T-cell (primary cell): ENCODE measurements around the gene ZNF514. TPM values are rescaled to one million over a fixed set of nuclear protein-coding genes. Genes with fewer than 3 reads are reported as not detected.

Experiments
- ATAC-seq, 4 experiments: fragments of 200-7000 bp in 3 of 4; fragments of 150-1000 bp in 1 of 4; cut with Tn5 transposase; replicated peaks in 1 of 4; 1 replicate in 3 of 4; 2 replicates in 1 of 4; pipeline ENCODE4 v1.10.0; 2021; ENCODE audit warnings: moderate library complexity in 3 of 4, mild to moderate bottlenecking in 2 of 4, moderate number of reproducible peaks in 1 of 4
- CTCF ChIA-PET, 2 donors: fragments of 300-600 bp; sonication (Branson Sonifier 250); formaldehyde crosslinking; loops; one replicate each; lab custom pipeline; 2022; ENCODE audit warnings: antibody characterized with exemption in 2 of 2; lab: Charles Lee
- POLR2A ChIA-PET, 2 donors: fragments of 300-600 bp; sonication (Branson Sonifier 250); formaldehyde crosslinking; loops; one replicate each; lab custom pipeline; 2022; ENCODE audit warnings: antibody characterized with exemption in 2 of 2; lab: Charles Lee
- DNase-seq, 35 experiments: peaks; one replicate each; pipeline versions ENCODE4 v3.0.0 to v3.0.0-alpha.2; 2013 to 2023
- H3K27ac ChIP-seq: one replicate; pipeline ENCODE4 v1.5.1; 2013; ENCODE audit warnings: low read length
- H3K27me3 ChIP-seq, 2 experiments: replicated peaks in 1 of 2; 1 replicate in 1 of 2; 2 replicates in 1 of 2; pipeline versions ENCODE4 v1.6.1 to v1.7.0; 2013; ENCODE audit warnings: low read length in 1 of 2, mixed read lengths in 1 of 2; ENCODE audit not compliant: control insufficient read depth in 2 of 2, insufficient read depth in 2 of 2; ENCODE audit errors: extremely low read depth in 1 of 2
- H3K36me3 ChIP-seq, 2 donors: 1 replicate in 1 of 2; 2 replicates in 1 of 2; pipeline versions ENCODE4 v1.6.1 to v1.7.0; 2013; ENCODE audit warnings: low read length in 1 of 2; ENCODE audit not compliant: control insufficient read depth in 2 of 2, insufficient read depth in 1 of 2; ENCODE audit errors: extremely low read depth in 1 of 2
- H3K4me1 ChIP-seq, 2 experiments: 1 replicate in 1 of 2; 2 replicates in 1 of 2; pipeline versions ENCODE4 v1.6.1 to v1.7.0; 2013; ENCODE audit warnings: low read length in 2 of 2, mixed read lengths in 1 of 2; ENCODE audit not compliant: insufficient read depth in 2 of 2, control insufficient read depth in 1 of 2; ENCODE audit errors: extremely low read depth in 1 of 2
- H3K4me3 ChIP-seq, 2 donors: 1 replicate in 1 of 2; 2 replicates in 1 of 2; pipeline versions ENCODE4 v1.5.1 to v1.7.0; 2013; ENCODE audit warnings: mild to moderate bottlenecking in 2 of 2, low read length in 1 of 2, moderate library complexity in 1 of 2; ENCODE audit not compliant: control insufficient read depth in 1 of 2; ENCODE audit errors: extremely low read depth in 1 of 2
- H3K9me3 ChIP-seq: 2 replicates; pipeline ENCODE4 v1.7.0; 2013
- H3K27ac Mint-ChIP-seq, 2 donors: one replicate each; pipeline ENCODE4 v1.8.0; 2020 to 2021; ENCODE audit warnings: mild to moderate bottlenecking in 2 of 2, mixed read lengths in 2 of 2
- H3K27me3 Mint-ChIP-seq, 2 donors: one replicate each; pipeline ENCODE4 v1.8.0; 2021 to 2022; ENCODE audit warnings: mixed read lengths in 2 of 2
- H3K36me3 Mint-ChIP-seq: one replicate; pipeline ENCODE4 v1.8.0; 2021; ENCODE audit warnings: mixed read lengths
- H3K4me1 Mint-ChIP-seq, 3 donors: one replicate each; pipeline ENCODE4 v1.8.0; 2020 to 2022; ENCODE audit warnings: mixed read lengths in 3 of 3, mild to moderate bottlenecking in 1 of 3
- H3K4me3 Mint-ChIP-seq, 3 donors: one replicate each; pipeline ENCODE4 v1.8.0; 2020 to 2022; ENCODE audit warnings: mild to moderate bottlenecking in 3 of 3, mixed read lengths in 3 of 3, moderate library complexity in 3 of 3
- H3K9me3 Mint-ChIP-seq, 3 donors: one replicate each; pipeline ENCODE4 v1.8.0; 2020 to 2022; ENCODE audit warnings: mixed read lengths in 3 of 3
- WGBS: methylation state at CpG from one replicate; pipeline ENCODE4 v1.1.5; 2013; ENCODE audit warnings: missing lambda C conversion rate; ENCODE audit not compliant: insufficient coverage; 5-methylcytosine and 5-hydroxymethylcytosine counted together
- total RNA-seq, 35 experiments: library from RNA in 6 of 35; stranded (reverse) in 6 of 35; fragments of 120-200 nt in 1 of 35; gene quantifications; one replicate each; pipeline versions ENCODE4 v1.2.1 to v1.2.4 and lab custom pipeline; 2013 to 2026

ZNF514 gene
- total RNA-seq: 10 to 100 TPM; 11.8 to 29.2 (median 25.5) TPM
- total RNA-seq (2013): 20.0 TPM
- total RNA-seq (lab: John Stamatoyannopoulos, UW): 6.1 to 46.3 (median 11.8) reads per million in 29 experiments

DNA sequence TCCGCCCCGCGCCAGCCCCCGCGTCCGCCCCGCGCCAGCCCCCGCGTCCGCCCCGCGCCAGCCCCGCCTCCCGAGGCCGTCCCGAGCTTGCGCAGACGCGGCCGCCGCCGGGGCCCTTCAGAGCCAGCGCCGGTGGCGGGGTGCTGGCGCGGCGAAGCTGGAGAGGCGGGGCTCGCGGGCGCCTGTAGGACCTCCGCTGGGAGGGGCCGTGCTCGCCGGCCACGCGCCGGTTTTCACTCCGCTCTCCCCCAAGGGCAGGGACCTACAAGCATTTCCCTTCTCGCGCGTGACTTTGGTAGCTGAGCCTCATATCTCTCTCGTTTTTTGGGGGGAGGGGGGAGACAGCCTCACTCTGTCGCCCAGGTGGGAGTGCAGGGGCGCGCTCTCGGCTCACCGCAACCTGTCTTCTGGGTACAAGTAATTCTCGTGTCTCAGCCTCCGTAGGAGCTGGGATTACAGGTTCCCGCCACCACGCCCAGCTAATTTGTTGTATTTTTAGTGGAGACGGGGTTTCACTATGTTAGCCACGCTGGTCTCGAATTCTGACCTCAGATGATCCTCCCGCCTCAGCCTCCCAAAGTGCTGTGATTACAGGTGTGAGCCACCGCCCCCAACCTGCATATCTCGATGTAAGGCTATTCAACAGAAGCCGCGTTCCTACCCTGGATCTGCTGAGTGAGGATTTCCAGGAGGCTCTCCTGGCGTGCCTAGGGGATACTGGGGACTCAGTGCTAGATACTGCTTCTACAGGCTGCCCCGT lies at the start of gene ZNF514:
TSS of gene ZNF514 (minus strand) at position 159 of the 760 bp plus-strand sequence. CDS start 6,595 bp downstream, outside the sequence.
- H3K27ac Mint-ChIP-seq: peak within 1 kb of the TSS; percentile 86 to 87

GRCh38 chr2:95208106-95208505 lies 48.5 kb upstream of the ZNF514 start:
- WGBS: no CpG with 5 or more reads among the region's 6 CpGs
- Mint-ChIP-seq H3K9me3 (peaks cover 7 to 35% (median 26%) of the 10 kb centered on the region in 3 donors), H3K27me3 (no peaks in the 10 kb centered on the region), H3K27ac (peak overlapping the region in 1 of 2 donors; percentile 55), H3K4me3 (peak overlapping the region; percentile 93 to 94 (median 94)), H3K4me1 (peaks cover 19 to 30% (median 24%) of the 10 kb centered on the region in 3 donors), H3K36me3 (peaks cover 44% of the 10 kb centered on the region)
- no peak for DNase-seq
- Histone ChIP-seq H3K27me3 (no peaks in the 10 kb centered on the region), H3K27ac (no peak overlapping the region), H3K4me3 (peak overlapping the region; percentile 81 to 88), H3K9me3 (peaks cover 7% of the 10 kb centered on the region), H3K4me1 (peaks cover 3 to 10% of the 10 kb centered on the region in 2 experiments), H3K36me3 (peaks cover 7 to 27% of the 10 kb centered on the region in 2 donors)
- ChIA-PET POLR2A (no interaction called here), CTCF (no interaction called here)
- ATAC-seq: no peak

More for the DNA sequence above, at the start of gene ZNF514:
- peak within 1 kb of the TSS; percentile 74 to 95 for H3K4me3 ChIP-seq
- no peaks in the 10 kb centered on the region for H3K27me3 ChIP-seq
- DNase-seq (peak; percentile 50 to 87 (median 68)), ATAC-seq (peak; percentile 89 to 92 (median 90))
- peaks cover 8 to 21% of the 10 kb centered on the region in 2 experiments for H3K4me1 ChIP-seq
- H3K36me3 Mint-ChIP-seq: peaks cover 24% of the 10 kb centered on the region
- ChIA-PET POLR2A (no interaction called here), CTCF (interaction anchor here (1.0 to 1.5 kb wide), 3 partner anchors 38 to 137 kb away, joined by 3 to 8 read pairs (median 4); partner anchors contain the start of gene MRPS5 (in 2 of the 2))
- H3K27me3 Mint-ChIP-seq: no peaks in the 10 kb centered on the region
- peaks cover 8 to 29% (median 24%) of the 10 kb centered on the region in 3 donors for H3K4me1 Mint-ChIP-seq
- H3K9me3 ChIP-seq: no peaks in the 10 kb centered on the region
- peaks cover 3 to 10% (median 5%) of the 10 kb centered on the region in 3 donors for H3K9me3 Mint-ChIP-seq
- peak within 1 kb of the TSS; percentile 84 to 91 (median 87) for H3K4me3 Mint-ChIP-seq
- WGBS: 14% methylated on average over 46 of the region's 64 CpGs
- H3K27ac ChIP-seq: peak within 1 kb of the TSS; percentile 66
- peaks cover 0 to 10% of the 10 kb centered on the region in 2 donors for H3K36me3 ChIP-seq

GRCh38 chr2:95207111-95207961 lies 47.7 kb upstream of the ZNF514 start, which contains the start of gene ZNF892:
ZNF892 (plus strand) TSS chr2:95207521; CDS start chr2:95207816, 295 bp downstream.
- 3% methylated on average over 68 of the region's 74 CpGs for WGBS
- Mint-ChIP-seq H3K36me3 (peaks cover 37% of the 10 kb centered on the region), H3K4me3 (peak within 1 kb of the TSS; percentile 93 to 94 (median 94)), H3K27me3 (no peaks in the 10 kb centered on the region), H3K9me3 (peaks cover 5 to 28% (median 21%) of the 10 kb centered on the region in 3 donors), H3K27ac (peak within 1 kb of the TSS; percentile 66 to 88), H3K4me1 (peaks cover 19 to 30% (median 24%) of the 10 kb centered on the region in 3 donors)
- no peaks in the 10 kb centered on the region for H3K27me3 ChIP-seq
- peaks cover 0 to 19% of the 10 kb centered on the region in 2 donors for H3K36me3 ChIP-seq
- ChIA-PET POLR2A (no interaction called here), CTCF (no interaction called here)
- H3K4me1 ChIP-seq: peaks cover 3 to 10% of the 10 kb centered on the region in 2 experiments
- DNase-seq (peak; percentile 25 to 82 (median 60)), ATAC-seq (peak; percentile 95 to 97 (median 96))
- H3K27ac ChIP-seq: peak within 1 kb of the TSS; percentile 71
- H3K9me3 ChIP-seq: peaks cover 7% of the 10 kb centered on the region
- H3K4me3 ChIP-seq: peak within 1 kb of the TSS; percentile 81 to 88

DNA sequence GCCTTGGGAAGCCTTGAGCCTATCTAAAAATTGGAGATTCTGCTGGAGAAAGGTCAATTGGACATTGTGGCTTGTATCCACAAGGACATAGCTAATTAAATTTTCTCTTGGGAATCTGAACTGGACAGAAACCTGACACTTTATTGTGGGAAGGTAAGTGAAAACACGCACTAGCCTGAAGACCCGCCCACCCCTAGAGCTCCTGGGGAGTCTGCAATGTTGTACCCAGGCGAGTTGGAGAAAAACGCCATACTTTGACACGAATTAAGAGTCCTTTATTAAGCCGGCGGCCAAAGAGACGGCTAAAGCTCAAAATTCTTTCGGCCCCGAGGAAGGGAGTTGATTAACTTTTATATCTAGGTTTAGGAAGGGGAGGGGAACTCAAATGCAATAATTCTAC lies 46.4 kb upstream of the ZNF514 start:
- H3K27me3 ChIP-seq: no peaks in the 10 kb centered on the region
- 96% methylated on average over 5 of the region's 10 CpGs for WGBS
- Mint-ChIP-seq H3K9me3 (peaks cover 5 to 20% (median 11%) of the 10 kb centered on the region in 3 donors), H3K4me3 (peak overlapping the region; percentile 93 to 94 (median 94)), H3K36me3 (peaks cover 26% of the 10 kb centered on the region), H3K4me1 (peaks cover 19 to 30% (median 24%) of the 10 kb centered on the region in 3 donors), H3K27me3 (no peaks in the 10 kb centered on the region), H3K27ac (peak overlapping the region in 1 of 2 donors; percentile 88)
- POLR2A ChIA-PET: no interaction called here
- ATAC-seq (no peak), DNase-seq (no peak)
- peaks cover 3 to 10% of the 10 kb centered on the region in 2 experiments for H3K4me1 ChIP-seq
- H3K9me3 ChIP-seq: peaks cover 3% of the 10 kb centered on the region
- H3K4me3 ChIP-seq: no peak overlapping the region
- H3K27ac ChIP-seq: no peak overlapping the region
- peaks cover 0 to 8% of the 10 kb centered on the region in 2 donors for H3K36me3 ChIP-seq
- CTCF ChIA-PET: no interaction called here

GRCh38 chr2:95204396-95204795 lies 44.7 kb upstream of the ZNF514 start:
- H3K9me3 Mint-ChIP-seq: peaks cover 0 to 9% (median under 1%) of the 10 kb centered on the region in 3 donors
- H3K27ac Mint-ChIP-seq: no peak overlapping the region
- ATAC-seq: no peak
- Histone ChIP-seq H3K4me3 (no peak overlapping the region), H3K27me3 (no peaks in the 10 kb centered on the region), H3K9me3 (peaks cover 1% of the 10 kb centered on the region), H3K36me3 (peaks cover 0 to 1% of the 10 kb centered on the region in 2 donors), H3K4me1 (peaks cover 3 to 10% of the 10 kb centered on the region in 2 experiments), H3K27ac (no peak overlapping the region)
- H3K27me3 Mint-ChIP-seq: peaks cover 0 to 1% of the 10 kb centered on the region in 2 donors
- peaks cover 14% of the 10 kb centered on the region for H3K36me3 Mint-ChIP-seq
- H3K4me1 Mint-ChIP-seq: peaks cover 16 to 26% (median 19%) of the 10 kb centered on the region in 3 donors
- ChIA-PET CTCF (no interaction called here), POLR2A (no interaction called here)
- DNase-seq: no peak
- WGBS: no CpG with 5 or more reads among the region's 2 CpGs
- no peak overlapping the region for H3K4me3 Mint-ChIP-seq
